IPS-NIHi7 (cell line): Measurements from ENCODE around the gene MAJIN.
A peak's percentile ranks its signal among the peaks of the same experiment; 100 is the strongest.

ENCODE experiments used
- DNase-seq: peaks from one replicate; pipeline ENCODE4 v3.0.0; 2012; ENCODE audit warnings: mixed read lengths; ENCODE audit errors: extremely low spot score

The MAJIN gene

DNA sequence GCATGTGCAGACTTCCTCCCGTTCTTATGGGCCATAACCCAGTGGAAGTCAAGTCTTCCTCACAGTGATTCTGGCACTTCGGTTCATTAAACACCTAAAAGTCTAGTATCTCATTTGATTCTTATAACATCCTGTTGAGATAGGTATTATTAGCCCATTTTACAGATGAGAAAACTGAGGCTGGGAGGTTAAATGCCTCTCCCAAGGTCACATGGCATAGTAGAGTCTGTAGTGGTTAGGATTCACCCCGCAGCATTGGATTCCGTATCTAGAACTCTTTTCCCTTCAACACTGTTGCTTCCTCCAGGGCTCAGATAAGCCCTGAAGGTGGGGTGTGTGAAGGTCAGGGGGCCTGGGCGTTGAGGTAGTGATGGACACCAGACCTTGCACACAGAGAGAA lies 39.6 kb downstream of the MAJIN start:
- no peak for DNase-seq

DNA sequence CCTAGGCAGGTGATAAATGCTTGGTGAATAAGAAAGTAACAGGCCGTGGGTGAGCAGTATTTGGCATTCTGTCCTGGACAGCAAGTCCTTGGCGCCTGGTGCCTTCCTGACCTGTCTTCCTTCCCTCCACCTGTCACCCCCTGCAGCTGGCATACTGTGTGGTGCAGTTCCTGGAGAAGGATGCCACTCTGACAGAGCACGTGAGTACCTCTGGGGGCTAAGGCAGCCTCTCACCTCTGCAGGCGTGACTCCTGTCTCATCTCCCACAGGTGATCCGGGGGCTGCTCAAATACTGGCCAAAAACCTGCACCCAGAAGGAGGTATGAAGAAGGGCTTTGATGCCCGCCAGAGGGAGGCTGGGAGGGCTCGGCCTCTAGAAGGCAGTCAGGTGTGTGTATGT lies 40.6 kb downstream of the MAJIN start:
- no peak for DNase-seq

DNA sequence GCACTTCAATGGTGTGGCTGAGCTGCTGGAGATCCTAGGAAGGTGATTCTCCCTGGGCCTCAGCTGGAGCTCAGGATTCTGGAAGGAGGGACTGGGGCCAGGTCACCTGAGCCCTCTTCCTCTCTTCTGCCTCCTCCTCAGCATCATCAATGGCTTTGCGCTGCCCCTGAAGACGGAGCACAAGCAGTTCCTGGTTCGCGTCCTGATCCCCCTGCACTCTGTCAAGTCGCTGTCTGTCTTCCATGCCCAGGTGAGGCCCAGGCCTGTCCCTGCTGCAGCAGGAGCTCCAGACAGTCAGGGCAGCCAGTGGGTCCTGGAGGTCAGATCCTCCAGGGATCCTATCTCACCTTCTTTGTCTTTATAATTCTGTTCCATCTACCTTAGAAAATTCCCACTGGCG lies 41.6 kb downstream of the MAJIN start:
- no peak for DNase-seq

DNA sequence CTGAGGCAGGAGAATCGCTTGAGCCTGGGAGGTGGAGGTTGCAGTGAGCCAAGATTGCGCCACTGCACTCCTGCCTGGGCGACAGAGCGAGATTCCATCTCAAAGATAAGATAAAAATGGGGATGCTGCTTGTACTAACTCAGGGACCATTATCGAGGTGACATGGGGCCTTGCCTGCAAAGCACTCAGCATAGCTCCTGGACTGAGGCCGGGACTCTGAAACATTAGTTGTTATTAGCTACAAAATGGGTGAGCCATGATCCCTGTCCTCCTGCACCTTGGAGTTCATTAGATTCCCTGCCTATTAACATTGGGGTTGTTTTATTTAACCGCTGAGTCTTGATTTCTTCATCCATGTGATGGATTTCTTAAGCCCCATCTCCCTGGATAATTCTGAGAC lies 42.3 kb downstream of the MAJIN start:
- DNase-seq: no peak

DNA sequence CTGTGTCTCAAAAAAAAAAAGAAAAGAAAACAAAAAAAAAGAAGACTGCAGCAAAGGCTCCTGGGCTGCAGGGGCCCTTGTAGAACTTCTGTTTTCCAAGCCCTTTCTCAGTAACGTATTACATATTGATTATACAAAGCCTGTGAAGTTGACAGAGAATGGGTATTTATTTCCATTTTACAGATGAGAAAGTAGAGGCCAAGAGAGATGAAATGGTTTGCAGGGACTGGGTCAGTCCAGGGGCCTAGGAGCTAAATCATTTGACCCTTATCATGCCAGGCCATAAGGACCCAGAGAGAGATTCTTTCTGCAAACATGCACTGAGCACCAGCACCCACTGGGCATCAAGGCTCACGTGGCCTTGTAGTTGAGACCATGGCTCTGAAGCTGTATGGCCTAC lies 43.0 kb downstream of the MAJIN start:
- no peak for DNase-seq

DNA sequence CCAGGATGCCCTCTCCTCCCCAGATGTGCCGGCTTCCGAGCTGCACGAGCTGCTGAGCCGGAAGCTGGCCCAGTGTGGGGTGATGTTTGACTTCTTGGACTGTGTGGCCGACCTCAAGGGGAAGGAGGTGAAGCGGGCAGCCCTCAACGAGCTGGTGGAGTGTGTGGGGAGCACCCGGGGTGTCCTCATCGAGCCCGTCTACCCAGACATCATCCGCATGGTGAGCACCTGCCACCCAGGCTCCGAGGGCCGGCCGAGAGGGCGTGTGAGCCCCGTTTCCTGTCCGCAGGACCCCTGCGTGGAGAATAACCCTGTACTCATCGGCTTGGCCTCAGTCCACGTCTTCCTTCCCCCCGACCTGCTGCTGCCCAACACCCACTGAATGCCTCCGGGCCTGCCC lies 45.2 kb downstream of the MAJIN start:
- no peak for DNase-seq

DNA sequence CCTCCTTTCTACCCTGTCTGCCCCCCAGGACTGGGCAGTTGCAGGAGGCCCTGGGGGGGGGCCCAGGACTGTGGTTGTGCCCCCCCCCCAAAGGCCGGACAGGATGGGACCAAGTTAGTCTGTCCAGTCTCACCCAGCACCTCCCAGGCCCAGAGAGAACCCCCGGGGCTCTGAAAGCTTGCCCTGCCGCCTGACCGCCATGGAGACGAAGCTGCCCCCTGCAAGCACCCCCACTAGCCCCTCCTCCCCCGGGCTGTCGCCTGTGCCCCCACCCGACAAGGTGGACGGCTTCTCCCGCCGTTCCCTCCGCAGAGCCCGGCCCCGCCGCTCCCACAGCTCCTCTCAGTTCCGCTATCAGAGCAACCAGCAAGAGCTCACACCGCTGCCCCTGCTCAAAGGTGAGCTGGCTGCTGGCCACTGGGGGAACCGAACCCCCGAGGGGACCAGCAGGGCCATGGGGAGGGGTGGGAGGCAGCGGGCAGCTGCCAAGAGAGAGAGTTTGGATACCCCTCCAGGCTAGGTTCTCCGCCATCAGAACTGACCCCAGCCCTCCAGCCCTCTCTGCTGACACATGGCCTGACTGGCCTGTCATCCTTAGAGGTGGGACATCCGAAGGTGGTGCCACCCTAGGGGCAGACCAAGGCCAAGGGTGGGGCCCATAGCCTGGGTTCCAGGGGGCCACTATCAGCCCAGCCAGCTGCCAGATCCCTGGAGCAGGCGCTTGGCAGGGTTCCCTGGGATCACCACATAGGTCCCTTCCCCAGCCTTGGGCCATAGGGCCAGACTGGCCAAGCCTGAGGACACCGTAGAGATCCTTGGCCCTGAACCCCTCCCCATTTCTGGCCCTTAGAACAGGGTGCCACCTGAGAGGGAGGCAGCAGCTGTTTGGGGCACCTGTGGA lies 46.1 kb downstream of the MAJIN start:
- no peak for DNase-seq

DNA sequence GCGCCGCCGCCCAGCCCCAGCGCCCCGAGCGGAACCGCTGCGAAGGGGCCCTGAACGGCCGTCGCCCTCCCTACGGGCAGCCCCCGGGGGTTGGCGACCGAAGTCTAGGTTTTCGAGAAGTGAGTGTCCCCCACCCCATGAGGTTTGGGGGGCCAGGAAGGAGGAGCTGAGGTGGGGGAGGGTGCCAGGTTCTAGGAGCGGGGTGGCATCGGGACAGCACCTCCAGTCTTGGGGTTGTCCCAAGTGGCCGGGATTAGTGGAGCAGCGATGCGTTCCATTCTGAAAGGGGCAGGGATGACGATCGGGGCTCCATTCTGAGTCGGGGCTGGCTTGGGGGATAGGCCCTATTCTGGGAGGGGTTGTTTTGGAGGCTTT lies 47.0 kb downstream of the MAJIN start:
- DNase-seq: peak; percentile 35

DNA sequence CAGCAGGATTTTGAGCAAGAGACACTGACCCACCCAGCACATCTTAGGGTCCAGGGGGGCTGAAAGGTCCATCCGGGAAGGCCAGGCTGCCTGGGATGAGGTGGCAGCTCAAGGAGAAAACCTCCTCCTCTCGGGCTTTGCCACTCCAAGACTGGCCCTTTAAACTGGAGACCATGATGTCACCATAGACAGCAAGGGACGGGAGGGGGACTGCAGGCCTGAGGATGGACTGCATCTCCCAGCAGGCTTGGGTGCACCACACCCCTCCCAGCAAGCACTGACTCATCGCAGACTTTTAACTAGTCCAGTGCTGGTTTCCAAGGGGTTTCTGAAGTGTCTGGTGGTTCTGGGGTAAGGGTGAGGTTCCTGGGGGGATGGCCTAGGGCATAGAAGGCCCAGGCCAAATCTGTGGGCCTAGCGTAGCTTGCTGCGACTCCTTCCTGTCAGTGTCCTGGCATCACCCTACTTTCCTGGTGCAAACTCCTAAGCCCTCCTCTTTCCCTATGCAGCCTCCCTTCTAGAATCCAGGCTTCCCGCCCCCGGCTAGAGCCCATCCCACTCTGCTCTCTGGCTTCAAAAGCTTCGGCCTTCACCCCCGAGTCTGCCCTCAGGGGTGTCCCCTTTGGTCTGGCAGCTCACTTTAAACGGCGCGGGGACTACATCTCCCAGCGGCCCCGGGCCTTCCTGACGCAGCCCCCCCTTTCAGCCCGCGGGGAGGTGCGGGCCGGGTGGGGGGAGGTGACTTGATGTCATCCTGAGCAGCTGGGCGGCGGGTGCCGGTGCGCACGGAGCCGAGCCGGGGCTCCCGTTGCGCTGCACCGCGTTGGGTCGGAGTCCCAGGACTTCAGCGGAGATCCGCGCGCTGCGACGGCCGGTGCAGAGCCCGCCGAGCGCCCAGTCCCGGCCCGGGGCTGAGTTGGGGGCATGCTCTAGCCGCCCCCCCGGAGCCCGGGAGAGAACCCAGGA lies 47.7 kb downstream of the MAJIN start, which contains the start of gene PPP2R5B:
TSS of gene PPP2R5B (plus strand) at position 746 of the 966 bp plus-strand sequence. CDS start 1,046 bp downstream, outside the sequence.
- DNase-seq: peak; percentile 97

DNA sequence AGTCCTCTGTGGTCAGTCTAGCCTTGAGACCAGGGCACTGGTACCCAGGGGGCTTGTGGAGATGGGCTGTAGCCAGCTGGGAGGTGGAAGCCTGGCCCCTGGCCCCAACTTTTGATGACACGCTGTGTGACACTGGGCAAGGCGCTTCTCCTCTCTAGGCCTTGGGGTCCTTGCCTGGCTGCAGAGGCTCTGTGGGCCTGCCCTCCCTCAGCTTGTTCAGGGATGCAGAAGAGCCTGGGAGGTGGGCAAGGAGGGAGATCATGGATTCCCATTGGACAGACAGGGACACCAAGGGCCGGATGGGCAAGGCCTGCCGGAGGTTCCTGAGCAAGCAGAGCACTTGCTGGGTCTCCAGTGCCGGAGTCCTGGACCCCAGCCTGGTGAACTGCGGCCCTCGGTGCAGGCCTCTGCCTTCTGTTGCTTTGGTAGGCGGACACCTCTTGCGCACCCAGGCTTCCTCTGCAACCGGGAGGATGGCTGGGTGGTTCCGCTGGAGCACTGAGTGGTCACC lies 48.7 kb downstream of the MAJIN start:
- DNase-seq: no peak

DNA sequence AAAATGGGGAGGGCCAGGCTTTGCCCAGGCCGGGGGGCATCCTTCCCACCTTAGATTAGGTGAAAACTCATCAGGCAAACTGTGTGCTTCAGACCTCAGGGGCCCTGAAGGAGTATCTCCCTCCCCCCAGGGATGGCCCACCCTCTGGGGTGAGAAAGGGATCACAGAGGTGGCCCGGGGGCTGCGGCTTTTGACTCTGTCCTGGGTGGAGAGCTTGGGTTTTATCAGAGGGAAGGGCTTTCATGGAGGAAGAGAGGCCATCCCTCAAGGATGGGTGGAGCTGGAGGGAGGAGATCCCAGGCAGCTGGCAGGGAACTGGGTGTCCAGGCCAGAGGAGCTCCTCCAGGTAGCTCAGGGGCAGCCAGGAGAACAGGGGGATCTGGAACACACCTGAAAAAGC lies 50.5 kb downstream of the MAJIN start:
- no peak for DNase-seq

DNA sequence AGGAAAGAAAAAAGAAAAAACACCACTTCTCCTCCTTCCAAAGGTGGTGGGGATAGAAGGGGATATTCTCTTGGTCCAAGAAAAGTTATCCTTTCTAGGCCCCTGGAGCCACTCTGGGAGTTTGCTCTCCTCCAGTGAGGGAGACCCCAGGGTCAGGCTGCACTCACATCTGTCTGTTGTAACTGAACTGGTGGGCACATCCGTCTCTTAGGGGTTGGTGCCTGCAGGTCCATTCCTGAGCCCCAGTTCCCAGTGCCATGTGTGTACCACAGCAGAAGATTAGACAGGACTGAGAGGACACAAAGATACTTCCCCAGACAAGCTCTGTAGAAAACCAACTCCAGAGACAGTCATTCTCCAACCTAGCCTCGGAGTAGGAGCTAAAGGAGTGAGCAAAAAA lies 51.8 kb downstream of the MAJIN start:
- no peak for DNase-seq

DNA sequence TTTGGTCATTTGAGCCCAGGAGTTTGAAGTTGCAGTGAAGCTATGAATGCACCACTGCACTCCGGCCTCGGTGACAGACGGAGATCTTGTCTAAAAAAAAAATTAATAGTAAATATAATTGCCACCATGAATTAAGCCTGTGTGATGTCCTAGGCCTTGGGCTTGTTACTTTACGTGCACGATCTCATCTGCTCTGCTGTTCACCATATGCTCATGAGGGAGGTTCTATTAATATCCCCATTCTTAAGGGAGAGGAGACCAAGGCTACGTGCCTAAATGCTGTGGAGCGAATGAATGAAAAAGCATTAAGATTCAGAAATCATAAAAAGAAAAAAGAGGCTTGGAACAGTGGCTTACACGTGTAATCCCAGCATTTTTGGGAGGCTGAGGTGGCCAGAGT lies 52.3 kb downstream of the MAJIN start:
- DNase-seq: no peak

DNA sequence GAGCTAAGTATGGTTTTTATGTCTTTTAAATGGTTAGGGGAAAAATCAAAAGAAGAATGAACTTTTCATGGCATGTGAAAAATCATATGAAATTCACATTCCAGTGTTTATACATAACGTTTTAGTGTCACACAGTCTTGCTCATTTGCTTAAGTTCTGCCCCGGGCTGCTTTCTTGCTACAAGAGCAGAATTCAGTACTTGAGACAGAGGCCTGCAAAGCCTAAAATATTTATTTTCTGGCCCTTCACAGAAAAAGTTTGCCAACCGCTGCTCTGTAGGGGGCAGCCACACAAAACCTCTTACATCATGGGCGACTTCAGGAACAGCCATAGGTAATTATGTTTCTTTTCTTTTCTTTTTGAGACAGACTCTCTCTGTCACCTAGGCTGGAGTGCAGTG lies 53.9 kb downstream of the MAJIN start:
- DNase-seq: no peak

DNA sequence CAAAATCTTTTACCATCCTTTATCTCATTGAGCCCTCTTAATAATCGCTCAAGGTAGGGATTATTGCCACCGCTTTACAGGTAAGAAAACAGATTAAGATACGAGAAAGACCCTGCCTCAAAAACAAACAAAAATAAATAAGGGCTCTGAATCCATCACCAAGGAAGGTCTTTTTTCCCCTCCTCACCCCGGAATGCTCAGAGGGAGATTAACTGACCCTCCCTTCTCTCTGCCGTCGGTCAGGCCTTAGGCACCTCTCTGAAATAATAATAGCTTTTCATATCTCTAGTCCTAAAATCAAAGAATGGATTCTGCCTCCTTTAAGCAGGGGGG lies 54.3 kb downstream of the MAJIN start:
- DNase-seq: no peak

DNA sequence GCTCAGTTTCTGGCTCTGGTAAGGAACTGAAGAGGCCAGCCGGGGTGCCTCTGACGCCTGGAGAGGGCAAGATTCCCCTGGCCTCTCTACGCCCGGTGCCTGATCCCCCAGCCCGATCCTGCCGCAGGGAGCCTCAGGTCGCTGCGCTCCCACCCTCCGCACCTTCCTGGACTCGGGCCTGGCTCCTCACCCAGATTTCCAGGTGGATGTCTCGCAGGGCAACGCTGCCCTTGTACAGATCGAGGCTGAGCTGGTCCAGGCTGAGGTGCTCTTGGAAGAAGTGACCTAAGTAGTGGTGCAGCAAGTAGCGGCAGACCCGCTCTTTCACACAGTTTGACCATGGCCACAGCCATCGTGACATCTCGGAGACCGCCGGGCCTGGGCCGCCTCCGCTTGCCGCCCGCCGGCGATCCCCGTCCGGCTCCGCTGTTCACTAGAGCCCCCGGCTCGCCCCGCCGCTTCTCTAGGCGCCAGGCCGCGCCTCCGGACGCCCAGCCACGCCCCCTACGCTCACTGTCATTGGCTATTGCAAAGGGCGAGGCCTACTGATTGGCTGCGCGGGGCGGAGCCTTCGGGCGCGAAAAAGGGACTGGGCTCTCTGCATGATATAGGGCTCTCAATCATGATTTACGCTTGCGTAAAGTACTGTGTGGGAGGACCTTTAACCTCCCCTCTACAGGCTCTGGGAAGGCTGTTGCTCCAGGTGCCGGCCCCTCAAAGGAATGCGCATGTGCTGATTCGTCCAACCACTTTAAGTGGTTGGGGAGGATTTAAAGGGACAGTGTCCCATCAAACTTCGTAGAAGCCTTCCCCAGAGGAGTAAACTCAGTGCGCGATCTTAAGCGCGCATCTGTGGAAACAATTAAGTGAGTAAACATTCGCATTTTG lies 54.9 kb downstream of the MAJIN start, which contains the start of gene ATG2A:
TSS of gene ATG2A (minus strand) at position 435 of the 888 bp plus-strand sequence. CDS start at position 361, 74 bp downstream.
- peak; percentile 99 for DNase-seq

DNA sequence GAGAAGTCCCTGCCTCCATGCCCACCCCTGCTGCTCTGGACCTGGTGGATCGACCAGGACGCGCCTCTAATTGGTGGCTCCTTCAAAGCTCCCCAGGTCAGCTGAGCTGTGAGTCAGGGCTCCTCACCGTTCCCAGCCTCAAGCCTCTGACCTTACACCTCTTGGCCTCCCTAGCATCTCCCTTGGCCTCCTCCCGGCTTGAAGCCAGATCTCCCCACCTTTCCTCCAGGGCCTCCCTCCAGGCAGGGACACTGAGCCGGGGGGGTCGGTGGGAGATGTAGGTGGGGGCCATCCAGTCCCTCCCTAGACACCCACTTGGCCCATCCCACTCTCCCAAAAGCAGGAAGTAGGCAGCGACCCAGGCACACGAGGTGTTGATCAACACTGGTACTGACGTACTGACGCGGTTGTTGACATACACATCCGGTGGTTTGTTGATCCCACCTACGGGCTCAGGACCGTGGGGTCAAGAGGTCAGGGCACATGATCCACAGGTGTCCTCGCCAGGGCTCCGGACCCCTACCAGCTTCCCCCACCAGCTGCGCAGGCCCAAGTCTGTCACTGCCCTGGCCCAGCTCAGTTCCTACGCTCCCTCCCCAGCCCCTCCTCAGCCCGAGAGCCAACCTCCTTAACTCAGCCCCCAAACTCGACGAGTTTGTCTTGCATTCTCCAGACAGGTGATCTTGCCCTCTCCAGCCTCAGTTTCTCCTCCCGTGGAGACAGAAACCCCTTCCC lies 55.7 kb downstream of the MAJIN start:
- peak; percentile 65 for DNase-seq

DNA sequence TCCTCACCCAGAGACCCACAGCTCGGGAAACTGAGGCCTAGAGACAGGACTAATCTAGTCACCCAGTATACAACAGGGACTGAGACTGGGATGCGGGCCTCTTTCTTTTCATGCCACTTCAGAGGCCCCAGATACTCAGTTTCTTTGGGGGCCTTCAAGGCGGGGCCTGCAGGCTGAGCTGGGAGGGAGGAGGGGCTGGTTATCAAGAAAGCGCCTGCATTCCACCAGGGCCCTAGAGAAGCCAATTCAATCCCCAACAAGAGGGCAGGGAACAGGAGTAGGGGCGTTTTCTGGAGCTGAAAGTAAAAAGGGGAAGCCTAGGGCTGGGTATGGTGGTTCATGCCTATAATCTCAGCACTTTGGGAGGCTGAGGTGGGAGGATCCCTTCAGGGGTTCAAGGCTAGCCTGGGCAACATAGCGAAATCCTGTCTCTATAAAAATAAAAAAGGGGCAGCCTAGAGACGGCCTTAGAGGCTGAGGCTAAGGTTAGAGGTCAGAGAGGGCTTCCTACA lies 56.5 kb downstream of the MAJIN start:
- DNase-seq: no peak

DNA sequence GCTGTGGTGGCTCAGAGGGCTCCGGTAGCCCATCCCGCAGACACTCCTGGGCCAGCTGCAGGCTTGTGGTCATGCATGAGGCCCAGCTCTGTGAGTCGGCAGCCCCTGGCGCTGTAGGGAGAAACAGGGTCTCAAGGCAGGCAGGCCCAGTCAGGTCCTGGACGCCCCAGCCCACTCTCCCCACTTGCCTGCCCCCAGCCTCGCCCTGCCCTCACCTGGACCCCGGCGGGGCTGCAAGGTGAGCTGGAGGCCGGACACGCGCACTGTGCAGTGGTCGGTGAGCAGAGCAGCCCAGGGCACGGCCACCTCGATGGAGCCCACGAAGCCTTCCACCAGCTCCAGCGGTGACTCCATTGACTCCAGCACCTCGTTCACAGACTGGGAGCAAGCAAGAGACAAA lies 57.8 kb downstream of the MAJIN start:
- DNase-seq: no peak

DNA sequence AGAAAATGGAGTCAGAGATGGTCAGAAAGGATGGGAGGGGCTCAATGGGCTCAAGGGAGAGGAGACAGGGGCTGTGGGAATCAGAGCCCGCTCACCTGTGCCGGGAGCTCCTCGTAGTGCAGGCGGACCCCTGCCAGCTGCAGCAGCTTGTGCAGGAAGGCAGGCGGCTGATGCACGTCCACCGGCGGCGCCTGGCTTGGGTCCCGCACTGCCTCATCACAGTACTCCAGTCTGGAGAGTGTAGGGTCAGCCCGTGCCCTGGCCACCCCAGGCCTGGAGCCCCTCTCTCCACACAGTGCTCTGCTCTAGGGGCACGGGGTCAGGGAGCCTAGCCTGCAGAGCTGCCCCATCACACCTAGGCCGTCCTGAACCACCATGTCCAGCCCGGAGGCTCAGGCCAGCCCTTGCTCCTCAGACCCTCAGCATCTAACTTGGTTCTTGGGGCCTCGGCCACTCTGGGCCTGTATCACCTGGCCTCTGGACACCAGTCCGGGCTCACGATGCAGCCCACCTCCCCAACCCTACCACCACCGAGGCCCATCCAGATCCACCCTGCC lies 58.7 kb downstream of the MAJIN start:
- no peak for DNase-seq
